ENCODE measurements around the gene RAPGEF4. TPM values are rescaled to one million over a fixed set of nuclear protein-coding genes. Genes with fewer than 3 reads are reported as not detected.

Gene RAPGEF4
- total RNA-seq, 1 experiment from 2014 or later: 1.4 TPM

GRCh38 chr2:172905937-172906811, 170.5 kb downstream of the RAPGEF4 start:
- H4K5ac ChIP-seq (ENCODE audit: insufficient read length, low read depth, low read length): no peak overlapping the region
- H3K4me1 ChIP-seq (ENCODE audit: insufficient read depth, low read length): peaks cover 2% of the 10 kb centered on the region; the same call in 1 of the 2 replicates
- H3K9ac ChIP-seq (ENCODE audit: extremely low read depth, insufficient read length, low read length): no peak overlapping the region
- H2BK120ac ChIP-seq (ENCODE audit: low read depth, low read length, poor library complexity, severe bottlenecking): no peak overlapping the region
- no peak overlapping the region for H3K4me2 ChIP-seq (ENCODE audit: insufficient read depth, insufficient read length, low read length)
- H3K4me3 Mint-ChIP-seq: peak overlapping the region in 1 of 2 experiments; percentile 24; a peak in 1 of 5 replicates
- H2BK12ac ChIP-seq (ENCODE audit: insufficient read length, low read depth, low read length): no peak overlapping the region
- H3K4me1 Mint-ChIP-seq: peaks cover 10 to 31% of the 10 kb centered on the region in 2 experiments
- no peak overlapping the region for H3K56ac ChIP-seq (ENCODE audit: insufficient read length, low read depth, low read length)
- no peaks in the 10 kb centered on the region for H3K23me2 ChIP-seq (ENCODE audit: insufficient read length, low read depth, low read length, poor library complexity, severe bottlenecking)
- no peaks in the 10 kb centered on the region for H3K9me3 Mint-ChIP-seq
- no peak for DNase-seq
- no peaks in the 10 kb centered on the region for H3K27me3 Mint-ChIP-seq (ENCODE audit: low read depth)
- no peaks in the 10 kb centered on the region for H3K27me3 ChIP-seq (ENCODE audit: insufficient read depth, low read length)
- H3K23ac ChIP-seq (ENCODE audit: insufficient read length, low read depth, low read length): no peak overlapping the region
- H4K91ac ChIP-seq (ENCODE audit: insufficient read length, low read depth, low read length): no peak overlapping the region
- no peak overlapping the region for H3K27ac ChIP-seq (ENCODE audit: insufficient read length, low read depth, low read length)
- no peak overlapping the region for H3K27ac Mint-ChIP-seq
- H3K79me1 ChIP-seq (ENCODE audit: insufficient read depth, low read depth, low read length, poor library complexity, severe bottlenecking): no peaks in the 10 kb centered on the region
- no peak overlapping the region for H3T11ph ChIP-seq (ENCODE audit: low read length)
- no peak overlapping the region for H3K14ac ChIP-seq (ENCODE audit: insufficient read depth, low read length)
- no peak overlapping the region for H2BK20ac ChIP-seq (ENCODE audit: low read depth, low read length, poor library complexity, severe bottlenecking)
- no peak overlapping the region for H2BK5ac ChIP-seq (ENCODE audit: insufficient read length, low read length)
- H3K4ac ChIP-seq (ENCODE audit: low read depth, low read length): no peak overlapping the region
- no peak for TF ChIP-seq CTCF (conservative IDR thresholded peaks at IDR 0.05)
- H3K18ac ChIP-seq (ENCODE audit: insufficient read length, low read depth, low read length): no peak overlapping the region
- H4K8ac ChIP-seq (replicated peaks; ENCODE audit: insufficient read length, low read depth, low read length): no peak overlapping the region
- no peaks in the 10 kb centered on the region for H3K9me3 ChIP-seq (ENCODE audit: control insufficient read depth, low read depth, low read length)
- no peaks in the 10 kb centered on the region for H3K79me2 ChIP-seq (ENCODE audit: insufficient read depth, low read length)
- no peaks in the 10 kb centered on the region for H4K20me1 ChIP-seq (ENCODE audit: control insufficient read depth, insufficient read depth, insufficient read length)
- WGBS (ENCODE audit: extremely low coverage, insufficient read length, low lambda C conversion rate): no CpG with 5 or more reads among the region's 3 CpGs
- H2BK15ac ChIP-seq (ENCODE audit: low read depth, low read length): no peak overlapping the region
- H2AFZ ChIP-seq (ENCODE audit: low read length): no peak overlapping the region
- no peaks in the 10 kb centered on the region for H3K36me3 Mint-ChIP-seq (ENCODE audit: insufficient read depth in 1 of 3, low read depth in 3 of 3)
- H2AK5ac ChIP-seq (ENCODE audit: insufficient read length, low read length): no peak overlapping the region
